GM23338 (cell line): ENCODE measurements around the gene NBDY. TPM values are rescaled to one million over a fixed set of nuclear protein-coding genes. Genes with fewer than 3 reads are reported as not detected.

Experiments
- ATAC-seq: fragments of 200-7000 bp; cut with Tn5 transposase; 3 replicates; pipeline ENCODE4 v1.9.1; 2020
- DNase-seq: peaks from one replicate; pipeline ENCODE4 v3.0.0-alpha.2; 2015; ENCODE audit warnings: low spot score
- H2AFZ ChIP-seq: fragments of 200-600 bp; sonication (generic); 2 replicates; pipeline ENCODE4 v1.8.0; 2016; ENCODE audit warnings: antibody characterized with exemption, mild to moderate bottlenecking, moderate library complexity
- H3F3A ChIP-seq: fragments of 200-600 bp; sonication (generic); replicated peaks from 2 replicates; pipeline ENCODE4 v1.8.0; 2017; ENCODE audit warnings: antibody characterized with exemption, mixed run types, low read depth
- H3K27ac ChIP-seq: fragments of 200-600 bp; sonication (generic); 2 replicates; pipeline ENCODE4 v1.6.1; 2016; ENCODE audit warnings: low read depth
- H3K27me3 ChIP-seq: fragments of 200-600 bp; sonication (generic); 2 replicates; pipeline ENCODE4 v1.8.0; 2016; ENCODE audit warnings: mild to moderate bottlenecking, mixed run types, moderate library complexity; ENCODE audit not compliant: insufficient read depth
- H3K36me3 ChIP-seq: fragments of 200-600 bp; sonication (generic); 2 replicates; pipeline ENCODE4 v1.8.0; 2016; ENCODE audit warnings: mild to moderate bottlenecking; ENCODE audit not compliant: insufficient read depth
- H3K4me1 ChIP-seq: fragments of 200-600 bp; sonication (generic); 2 replicates; pipeline ENCODE4 v1.8.0; 2016; ENCODE audit warnings: mild to moderate bottlenecking, moderate library complexity; ENCODE audit not compliant: insufficient read depth
- H3K4me2 ChIP-seq: fragments of 200-600 bp; sonication (generic); 2 replicates; pipeline ENCODE4 v1.7.1; 2017; ENCODE audit warnings: mixed run types
- H3K4me3 ChIP-seq: fragments of 200-600 bp; sonication (generic); 2 replicates; pipeline ENCODE4 v1.6.1; 2016; ENCODE audit warnings: mixed run types
- H3K79me2 ChIP-seq: fragments of 200-600 bp; sonication (generic); replicated peaks from 2 replicates; pipeline ENCODE4 v1.8.0; 2017; ENCODE audit warnings: mild to moderate bottlenecking; ENCODE audit not compliant: insufficient read depth
- H3K9me2 ChIP-seq: fragments of 200-600 bp; sonication (generic); 2 replicates; pipeline ENCODE4 v1.8.0; 2017; ENCODE audit not compliant: insufficient read depth
- H4K20me1 ChIP-seq: fragments of 200-600 bp; sonication (generic); replicated peaks from 2 replicates; pipeline ENCODE4 v1.8.0; 2017; ENCODE audit warnings: mild to moderate bottlenecking; ENCODE audit not compliant: insufficient read depth
- H3K27ac Mint-ChIP-seq: 2 replicates; pipeline ENCODE4 v1.8.0; 2020; ENCODE audit warnings: inconsistent platforms, mild to moderate bottlenecking, moderate library complexity, mixed read lengths
- H3K27me3 Mint-ChIP-seq: 3 replicates; pipeline ENCODE4 v1.8.0; 2022; ENCODE audit warnings: low read depth, mild to moderate bottlenecking, moderate library complexity, mixed read lengths, inconsistent platforms; ENCODE audit not compliant: insufficient read depth, poor library complexity
- H3K36me3 Mint-ChIP-seq: 3 replicates; pipeline ENCODE4 v1.8.0; 2021; ENCODE audit warnings: low read depth, mild to moderate bottlenecking, inconsistent platforms, moderate library complexity, mixed read lengths
- H3K4me1 Mint-ChIP-seq: 3 replicates; pipeline ENCODE4 v1.8.0; 2020; ENCODE audit warnings: mild to moderate bottlenecking, inconsistent platforms, mixed read lengths
- H3K4me3 Mint-ChIP-seq: 3 replicates; pipeline ENCODE4 v1.8.0; 2021; ENCODE audit warnings: moderate library complexity, mild to moderate bottlenecking, inconsistent platforms, mixed read lengths
- H3K9me3 Mint-ChIP-seq: 3 replicates; pipeline ENCODE4 v1.8.0; 2020; ENCODE audit warnings: moderate library complexity, mild to moderate bottlenecking, inconsistent platforms, mixed read lengths
- CREB1 ChIP-seq: fragments of 250-450 bp; sonication (Bioruptor Pico); IDR thresholded peaks from 2 replicates; pipeline ENCODE4 v1.5.0; 2020; ENCODE audit warnings: low read depth, mild to moderate bottlenecking, moderate library complexity
- CTCF ChIP-seq, 2 experiments: fragments of 200-600 bp in 1 of 2; sonication (generic) in 1 of 2; conservative IDR thresholded peaks; 2 replicates each; pipeline versions ENCODE4 v1.5.1 to v1.6.1; 2016 to 2017; ENCODE audit warnings: antibody characterized with exemption in 2 of 2, low read depth in 2 of 2, mild to moderate bottlenecking in 2 of 2, moderate library complexity in 1 of 2
- EZH2 ChIP-seq: fragments of 200-600 bp; sonication (generic); IDR thresholded peaks from one replicate; pipeline ENCODE4 v1.8.0; 2017; ENCODE audit warnings: antibody characterized with exemption, mild to moderate bottlenecking, low read depth; ENCODE audit not compliant: unreplicated experiment
- EZH2phosphoT487 ChIP-seq: fragments of 200-600 bp; sonication (generic); IDR thresholded peaks from one replicate; pipeline ENCODE4 v1.8.1; 2018; ENCODE audit warnings: antibody characterized with exemption; ENCODE audit not compliant: unreplicated experiment
- NANOG ChIP-seq: IDR thresholded peaks from 2 replicates; pipeline ENCODE4 v1.6.1; 2016; ENCODE audit warnings: antibody characterized with exemption, borderline replicate concordance
- POLR2AphosphoS5 ChIP-seq: IDR thresholded peaks from 2 replicates; pipeline ENCODE4 v1.6.1; 2016; ENCODE audit warnings: antibody characterized with exemption, low read depth
- REST ChIP-seq: IDR thresholded peaks from one replicate; pipeline ENCODE4 v1.6.1; 2018; ENCODE audit warnings: antibody characterized with exemption; ENCODE audit not compliant: unreplicated experiment
- STAT1 ChIP-seq: IDR thresholded peaks from one replicate; pipeline ENCODE4 v1.6.1; 2016; ENCODE audit warnings: antibody characterized with exemption; ENCODE audit not compliant: unreplicated experiment
- ZNF114 ChIP-seq: fragments of 250-450 bp; sonication (Bioruptor Pico); IDR thresholded peaks from 2 replicates; pipeline ENCODE4 v1.5.0; 2020; ENCODE audit warnings: mild to moderate bottlenecking, moderate library complexity
- ZNF331 ChIP-seq: fragments of 250-450 bp; sonication (Bioruptor Pico); IDR thresholded peaks from 2 replicates; pipeline ENCODE4 v1.5.0; 2020; ENCODE audit warnings: low read depth, mild to moderate bottlenecking, moderate library complexity
- ZNF462 ChIP-seq: fragments of 250-450 bp; sonication (Bioruptor Pico); IDR thresholded peaks from 2 replicates; pipeline ENCODE4 v1.5.0; 2020; ENCODE audit warnings: mild to moderate bottlenecking, moderate library complexity
- polyA plus RNA-seq: library from polyadenylated mRNA; unstranded; fragments of >200 nt; fragmentation: Nextera tagmentation; extraction: Ambion mirVana; gene quantifications from 2 replicates; pipeline ENCODE4 v1.2.1, GENCODE V29; 2016
- total RNA-seq: library from RNA; depleted of rRNA; stranded (reverse); fragments of >200 nt; shearing (Covaris generic); gene quantifications from 2 replicates; pipeline ENCODE4 v1.2.3, GENCODE V29; 2014
- TF ChIP-seq, protein P1 (sequence below): IDR thresholded peaks from 2 replicates; pipeline ENCODE4 v1.6.1; 2016; ENCODE audit warnings: antibody characterized with exemption

NBDY gene
- total and polyA plus RNA-seq, 2 experiments from 2014 or later: 9.6 to 206 TPM

DNA sequence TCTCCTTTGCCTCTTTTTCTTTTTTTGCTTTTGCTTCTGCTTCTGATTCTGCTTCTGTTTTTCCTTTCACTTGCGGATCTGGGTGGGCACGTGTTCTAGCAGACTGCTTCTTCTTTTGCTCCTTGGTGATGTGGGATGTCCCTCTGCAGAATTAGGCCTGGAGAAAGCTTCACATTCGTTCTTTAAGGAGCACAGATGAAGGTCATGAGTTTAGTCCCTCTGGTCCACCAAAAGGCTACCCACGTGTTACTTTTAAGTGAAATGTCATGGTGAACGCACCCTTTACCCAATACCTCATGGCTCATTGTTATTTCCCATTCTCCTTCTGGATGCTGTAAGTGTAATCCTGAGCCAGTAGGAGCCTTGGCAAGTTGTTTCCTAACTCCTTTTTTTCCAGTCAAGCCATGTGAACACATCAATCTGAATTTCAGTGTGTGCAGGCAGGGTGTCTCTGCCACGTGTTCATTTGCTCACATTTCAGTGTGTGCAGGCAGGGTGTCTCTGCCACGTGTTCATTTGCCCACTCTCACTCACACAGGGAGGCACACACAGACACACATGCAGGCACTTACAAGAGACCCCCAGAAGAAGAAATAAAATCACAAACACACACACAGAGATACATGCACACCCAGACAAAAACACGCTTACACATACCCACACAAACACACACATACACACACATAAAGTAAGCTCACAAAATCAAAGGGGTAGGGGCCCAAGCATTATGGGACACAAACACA lies 36.9 kb downstream of the NBDY start:
- Histone ChIP-seq H3K4me1 (no peaks in the 10 kb centered on the region), H3K36me3 (no peaks in the 10 kb centered on the region), H2AFZ (no peak overlapping the region), H3K27me3 (no peaks in the 10 kb centered on the region), H3K9me2 (no peaks in the 10 kb centered on the region), H3K4me2 (no peak overlapping the region), H3F3A (no peaks in the 10 kb centered on the region), H3K27ac (no peak overlapping the region), H4K20me1 (no peaks in the 10 kb centered on the region; the same call in 1 of the 2 replicates), H3K79me2 (peaks cover 11% of the 10 kb centered on the region; the same call in 1 of the 2 replicates), H3K4me3 (no peak overlapping the region)
- Mint-ChIP-seq H3K27ac (no peak overlapping the region), H3K9me3 (no peaks in the 10 kb centered on the region), H3K36me3 (peaks cover 15% of the 10 kb centered on the region), H3K4me3 (no peak overlapping the region), H3K4me1 (peaks cover 14% of the 10 kb centered on the region; the same call in 2 of the 3 replicates), H3K27me3 (peaks cover 3% of the 10 kb centered on the region)
- no peak for TF ChIP-seq CTCF (conservative IDR thresholded peaks at IDR 0.05; ENCODE audit: low read depth in 2 of 2)
- no peak for TF ChIP-seq NANOG
- no peak for TF ChIP-seq ZNF331 (CRISPR knock-in tag)
- TF ChIP-seq ZNF462: no peak
- no peak for TF ChIP-seq POLR2AphosphoS5
- no peak for TF ChIP-seq EZH2phosphoT487
- TF ChIP-seq EZH2: no peak
- TF ChIP-seq CREB1: no peak
- TF ChIP-seq, protein P1, sequence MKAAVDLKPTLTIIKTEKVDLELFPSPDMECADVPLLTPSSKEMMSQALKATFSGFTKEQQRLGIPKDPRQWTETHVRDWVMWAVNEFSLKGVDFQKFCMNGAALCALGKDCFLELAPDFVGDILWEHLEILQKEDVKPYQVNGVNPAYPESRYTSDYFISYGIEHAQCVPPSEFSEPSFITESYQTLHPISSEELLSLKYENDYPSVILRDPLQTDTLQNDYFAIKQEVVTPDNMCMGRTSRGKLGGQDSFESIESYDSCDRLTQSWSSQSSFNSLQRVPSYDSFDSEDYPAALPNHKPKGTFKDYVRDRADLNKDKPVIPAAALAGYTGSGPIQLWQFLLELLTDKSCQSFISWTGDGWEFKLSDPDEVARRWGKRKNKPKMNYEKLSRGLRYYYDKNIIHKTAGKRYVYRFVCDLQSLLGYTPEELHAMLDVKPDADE: no peak
- TF ChIP-seq STAT1: no peak
- TF ChIP-seq REST: no peak
- TF ChIP-seq ZNF114 (CRISPR knock-in tag): no peak
- no peak for ATAC-seq
- no peak for DNase-seq
